GM13976 (cell line): Measurements from ENCODE around the gene RPH3AL.
"Not testable (repeated sequence)": the region's sequence is repeated elsewhere in the genome, so short reads cannot be mapped to it uniquely, and the experiment has no call there.

Experiments
- DNase-seq: peaks from one replicate; pipeline ENCODE4 v3.0.0; 2012; ENCODE audit warnings: low spot score
- in situ Hi-C: fragments of 300-500 bp; cut with MboI; formaldehyde crosslinking; loops from one replicate; pipeline ENCODE4 v1.12.0; 2022; ENCODE audit warnings: low sequenced_read_pairs, mixed read lengths, inconsistent platforms; ENCODE audit not compliant: unreplicated experiment
- TF ChIP-seq, protein P1 (sequence below): IDR thresholded peaks from 2 replicates; pipeline ENCODE4 v1.5.1; 2012; ENCODE audit warnings: borderline replicate concordance, mild to moderate bottlenecking; ENCODE audit not compliant: insufficient read depth; ENCODE audit errors: extremely low read depth, missing control alignments, control extremely low read depth

Gene RPH3AL

GRCh38 chr17:172401-172800 is 180.2 kb downstream of the RPH3AL start:
- TF ChIP-seq, protein P1, sequence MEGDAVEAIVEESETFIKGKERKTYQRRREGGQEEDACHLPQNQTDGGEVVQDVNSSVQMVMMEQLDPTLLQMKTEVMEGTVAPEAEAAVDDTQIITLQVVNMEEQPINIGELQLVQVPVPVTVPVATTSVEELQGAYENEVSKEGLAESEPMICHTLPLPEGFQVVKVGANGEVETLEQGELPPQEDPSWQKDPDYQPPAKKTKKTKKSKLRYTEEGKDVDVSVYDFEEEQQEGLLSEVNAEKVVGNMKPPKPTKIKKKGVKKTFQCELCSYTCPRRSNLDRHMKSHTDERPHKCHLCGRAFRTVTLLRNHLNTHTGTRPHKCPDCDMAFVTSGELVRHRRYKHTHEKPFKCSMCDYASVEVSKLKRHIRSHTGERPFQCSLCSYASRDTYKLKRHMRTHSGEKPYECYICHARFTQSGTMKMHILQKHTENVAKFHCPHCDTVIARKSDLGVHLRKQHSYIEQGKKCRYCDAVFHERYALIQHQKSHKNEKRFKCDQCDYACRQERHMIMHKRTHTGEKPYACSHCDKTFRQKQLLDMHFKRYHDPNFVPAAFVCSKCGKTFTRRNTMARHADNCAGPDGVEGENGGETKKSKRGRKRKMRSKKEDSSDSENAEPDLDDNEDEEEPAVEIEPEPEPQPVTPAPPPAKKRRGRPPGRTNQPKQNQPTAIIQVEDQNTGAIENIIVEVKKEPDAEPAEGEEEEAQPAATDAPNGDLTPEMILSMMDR, result no peak
- in situ Hi-C loops, result no loop called here
- DNase-seq, result no peak

DNA sequence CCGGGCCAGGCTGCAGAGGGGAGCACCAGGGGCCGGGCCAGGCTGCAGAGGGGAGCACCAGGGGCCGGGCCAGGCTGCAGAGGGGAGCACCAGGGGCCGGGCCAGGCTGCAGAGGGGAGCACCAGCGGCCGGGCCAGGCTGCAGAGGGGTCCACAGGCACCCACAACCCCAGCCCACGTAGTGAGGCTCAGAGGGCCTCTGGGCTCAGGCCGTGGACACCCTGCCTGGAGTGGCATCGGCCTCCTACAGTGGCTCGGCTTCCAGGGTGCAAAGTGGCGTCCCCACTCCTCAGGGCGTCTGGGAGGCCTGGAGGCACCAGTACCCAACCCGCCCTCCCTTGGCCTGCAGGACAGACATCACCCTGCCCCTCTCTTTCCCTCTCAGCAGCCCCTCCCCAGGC is 180.7 kb downstream of the RPH3AL start:
- in situ Hi-C loops, result no loop called here
- TF ChIP-seq, protein P1, result no peak
- DNase-seq, result no peak

DNA sequence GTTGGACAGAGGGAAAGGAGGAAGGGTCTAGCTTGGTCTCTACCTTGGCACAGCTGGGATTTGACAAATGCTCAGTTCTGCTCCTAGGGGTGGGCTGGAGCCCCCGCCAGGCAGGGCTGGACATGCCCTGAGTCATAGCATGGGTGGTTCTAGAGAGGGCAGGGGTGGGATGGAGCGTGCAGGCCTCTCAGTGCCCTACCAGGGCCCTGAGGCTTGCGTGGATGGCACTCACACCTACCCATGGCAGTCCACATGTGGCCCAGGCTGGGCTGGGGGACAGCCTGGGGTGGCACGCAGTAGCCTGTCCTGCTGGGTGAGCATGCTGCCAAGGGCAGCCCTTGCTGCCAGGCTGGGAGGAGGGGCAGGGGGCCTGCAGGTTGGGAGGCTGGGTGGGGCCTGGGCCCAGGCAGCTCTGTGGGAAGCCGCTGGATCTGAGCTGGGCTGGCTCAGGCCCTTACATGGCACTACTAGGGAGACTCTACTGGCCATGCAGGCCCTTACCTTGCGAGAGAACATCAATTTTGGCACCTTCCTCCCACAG is 182.4 kb downstream of the RPH3AL start:
- no peak for DNase-seq
- TF ChIP-seq, protein P1, result no peak
- in situ Hi-C loops, result no loop called here

- DNase-seq, in situ Hi-C loops: not testable (repeated sequence)
Measured at GRCh38 chr17:168614-169013, 184.0 kb downstream of the RPH3AL start.

- TF ChIP-seq, protein P1, result no peak
- no peak for DNase-seq
- in situ Hi-C loops, result no loop called here
Measured at GRCh38 chr17:165939-166338, 186.7 kb downstream of the RPH3AL start.

GRCh38 chr17:164303-165235 is 188.0 kb downstream of the RPH3AL start:
- TF ChIP-seq, protein P1, result no peak
- in situ Hi-C loops, result no loop called here
- peak; percentile 69 for DNase-seq

DNA sequence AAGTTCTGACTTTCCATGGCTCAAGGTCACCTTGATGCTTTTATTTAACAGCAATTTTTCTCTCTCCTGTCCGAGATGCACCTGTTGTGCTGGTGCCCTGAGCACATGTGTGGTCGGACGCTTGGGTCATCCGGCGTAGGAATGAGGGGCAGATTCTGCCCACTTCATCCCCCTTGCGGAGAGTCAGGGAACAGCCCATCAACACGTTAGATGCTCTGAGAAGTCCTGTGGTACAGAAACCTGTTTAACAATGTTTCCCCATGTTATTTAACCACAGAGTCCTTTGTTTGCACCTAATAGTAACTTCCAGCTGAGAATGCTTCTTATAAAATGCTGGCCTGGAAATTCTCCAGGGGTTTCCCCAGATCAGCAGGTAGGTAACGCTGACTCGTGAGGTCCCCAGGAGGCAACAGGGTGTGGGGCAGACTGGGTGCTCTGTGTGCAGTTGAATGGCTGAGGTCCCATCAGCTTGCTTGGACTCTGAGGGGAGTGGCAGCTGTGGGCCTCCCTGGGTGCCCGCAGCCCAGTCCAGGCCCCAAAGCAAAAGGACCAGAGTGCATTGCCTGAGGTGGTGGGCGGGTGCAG is 189.0 kb downstream of the RPH3AL start:
- TF ChIP-seq, protein P1, result no peak
- in situ Hi-C loops, result no loop called here
- no peak for DNase-seq
